AG08396 (cell line): ENCODE results near the gene EPS8L2.

Source experiments
- DNase-seq: peaks from one replicate; pipeline ENCODE4 v3.0.0; 2012; ENCODE audit warnings: low spot score, mixed read lengths

EPS8L2 gene

GRCh38 chr11:776561-777287 lies 70.7 kb downstream of the EPS8L2 start:
- DNase-seq = peak; percentile 72
